Neural crest cell (in vitro differentiated cells): ENCODE data around the gene ST3GAL2. TPM values are rescaled to one million over a fixed set of nuclear protein-coding genes. Genes with fewer than 3 reads are reported as not detected.

Experiments
- DNase-seq: peaks from one replicate; pipeline ENCODE4 v3.0.0; 2021; ENCODE audit warnings: low read depth, mixed read lengths, low spot score
- H3K27ac Mint-ChIP-seq: one replicate; pipeline ENCODE4 v1.8.0; 2021; ENCODE audit warnings: mild to moderate bottlenecking, mixed read lengths; ENCODE audit not compliant: unreplicated experiment
- H3K27me3 Mint-ChIP-seq: 2 replicates; pipeline ENCODE4 v1.8.0; 2021; ENCODE audit warnings: low read depth, mild to moderate bottlenecking, mixed read lengths
- H3K36me3 Mint-ChIP-seq: 2 replicates; pipeline ENCODE4 v1.8.0; 2021; ENCODE audit warnings: low read depth, mild to moderate bottlenecking, mixed read lengths
- H3K4me1 Mint-ChIP-seq: 2 replicates; pipeline ENCODE4 v1.8.0; 2021; ENCODE audit warnings: mixed read lengths
- H3K4me3 Mint-ChIP-seq: one replicate; pipeline ENCODE4 v1.8.0; 2021; ENCODE audit warnings: mild to moderate bottlenecking, mixed read lengths
- H3K9me3 Mint-ChIP-seq: 2 replicates; pipeline ENCODE4 v1.8.0; 2021; ENCODE audit warnings: mixed read lengths
- total RNA-seq: library from RNA; stranded (reverse); gene quantifications from 2 replicates; pipeline ENCODE4 v1.2.1, GENCODE V29; 2021
- TF ChIP-seq, protein P1 (sequence below): fragments of 200-600 bp; sonication (generic); conservative IDR thresholded peaks from 2 replicates; pipeline ENCODE4 v1.5.0; 2021; ENCODE audit warnings: antibody characterized with exemption, mild to moderate bottlenecking

Gene ST3GAL2
- total RNA-seq, 1 donor from 2014 or later, result 41.8 TPM

DNA sequence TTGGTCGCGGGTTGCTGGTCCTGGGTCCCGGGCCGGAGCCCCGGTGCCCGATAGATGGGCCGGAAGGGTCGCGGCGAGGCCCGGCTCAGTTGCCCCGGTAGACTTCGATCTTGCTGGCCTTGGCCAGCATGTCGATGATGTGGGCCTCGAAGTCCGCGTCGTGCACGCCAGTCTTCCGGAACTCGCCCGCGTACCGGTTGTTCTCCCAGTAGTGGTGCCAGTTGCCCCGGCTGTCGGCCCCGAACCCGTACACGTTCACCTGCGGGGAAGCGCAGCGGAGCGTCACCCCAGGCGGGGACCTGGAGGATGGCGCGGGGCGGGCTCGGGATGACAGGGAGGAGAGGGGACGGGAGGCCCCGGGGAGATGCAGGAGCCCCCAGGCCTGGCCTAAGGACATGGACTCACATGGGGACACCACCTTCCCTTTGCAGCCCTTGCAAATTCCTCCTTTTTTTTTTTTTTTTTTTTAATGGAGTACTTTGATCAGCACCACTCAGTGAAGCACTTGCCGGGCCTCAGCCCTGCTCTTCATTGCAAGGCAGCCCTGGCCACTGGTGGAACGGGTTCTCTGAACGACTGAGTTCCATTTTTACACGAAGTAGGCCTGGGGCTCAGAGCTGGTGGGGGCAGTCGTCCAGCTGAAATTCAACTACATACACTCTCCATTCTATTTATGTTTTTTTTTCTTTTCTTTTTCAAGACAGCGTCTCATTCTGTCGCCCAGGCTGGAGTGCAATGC, 57.1 kb downstream of the ST3GAL2 start:
- DNase-seq, result no peak
- Mint-ChIP-seq H3K9me3 (no peaks in the 10 kb centered on the region), H3K4me3 (peak overlapping the region; percentile 94), H3K27me3 (peaks cover 3% of the 10 kb centered on the region), H3K27ac (peak overlapping the region; percentile 54), H3K4me1 (peaks cover 11% of the 10 kb centered on the region), H3K36me3 (peaks cover 16% of the 10 kb centered on the region)
- TF ChIP-seq, protein P1, sequence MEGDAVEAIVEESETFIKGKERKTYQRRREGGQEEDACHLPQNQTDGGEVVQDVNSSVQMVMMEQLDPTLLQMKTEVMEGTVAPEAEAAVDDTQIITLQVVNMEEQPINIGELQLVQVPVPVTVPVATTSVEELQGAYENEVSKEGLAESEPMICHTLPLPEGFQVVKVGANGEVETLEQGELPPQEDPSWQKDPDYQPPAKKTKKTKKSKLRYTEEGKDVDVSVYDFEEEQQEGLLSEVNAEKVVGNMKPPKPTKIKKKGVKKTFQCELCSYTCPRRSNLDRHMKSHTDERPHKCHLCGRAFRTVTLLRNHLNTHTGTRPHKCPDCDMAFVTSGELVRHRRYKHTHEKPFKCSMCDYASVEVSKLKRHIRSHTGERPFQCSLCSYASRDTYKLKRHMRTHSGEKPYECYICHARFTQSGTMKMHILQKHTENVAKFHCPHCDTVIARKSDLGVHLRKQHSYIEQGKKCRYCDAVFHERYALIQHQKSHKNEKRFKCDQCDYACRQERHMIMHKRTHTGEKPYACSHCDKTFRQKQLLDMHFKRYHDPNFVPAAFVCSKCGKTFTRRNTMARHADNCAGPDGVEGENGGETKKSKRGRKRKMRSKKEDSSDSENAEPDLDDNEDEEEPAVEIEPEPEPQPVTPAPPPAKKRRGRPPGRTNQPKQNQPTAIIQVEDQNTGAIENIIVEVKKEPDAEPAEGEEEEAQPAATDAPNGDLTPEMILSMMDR, result no peak

DNA sequence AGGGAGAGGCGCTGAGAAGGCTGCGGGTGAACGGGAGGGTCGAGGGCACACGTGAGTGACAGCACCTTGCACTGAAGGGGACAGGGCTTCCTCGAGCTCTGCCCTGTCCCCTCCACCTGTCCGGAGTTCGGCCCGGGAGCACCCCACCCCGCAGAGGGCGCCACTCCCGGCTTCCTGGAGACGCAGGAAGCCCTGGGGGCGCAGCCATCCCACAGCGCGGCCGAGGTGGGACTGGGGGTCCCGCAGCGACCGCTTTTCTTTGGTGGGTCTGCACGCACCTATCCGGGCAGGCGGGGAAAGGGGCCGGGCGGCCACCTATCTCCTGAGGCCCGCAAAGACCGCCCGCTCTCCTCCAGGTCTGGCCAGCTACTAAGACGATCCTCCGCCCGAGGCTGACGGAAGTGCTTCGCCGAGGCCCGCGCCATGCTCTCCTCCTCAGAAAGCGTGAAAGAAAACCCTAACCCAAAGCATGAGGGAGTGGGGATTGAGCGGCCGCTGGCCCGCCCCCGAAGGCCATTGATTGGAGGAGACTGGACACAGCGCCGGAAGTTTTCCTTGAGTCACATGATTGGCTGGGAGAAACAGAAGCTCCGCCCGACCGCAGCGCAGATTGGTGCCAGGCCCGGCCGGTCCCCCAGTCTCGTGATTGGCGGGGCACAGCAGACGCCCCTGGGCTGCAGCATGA, 57.8 kb downstream of the ST3GAL2 start:
- peak overlapping the region; percentile 94 for H3K4me3 Mint-ChIP-seq
- H3K36me3 Mint-ChIP-seq, result peaks cover 16% of the 10 kb centered on the region
- TF ChIP-seq, protein P1, result peak; percentile 54
- peak; percentile 91 for DNase-seq
- H3K4me1 Mint-ChIP-seq, result peaks cover 11% of the 10 kb centered on the region
- H3K9me3 Mint-ChIP-seq, result no peaks in the 10 kb centered on the region
- H3K27me3 Mint-ChIP-seq, result peaks cover 3% of the 10 kb centered on the region
- peak overlapping the region; percentile 62 for H3K27ac Mint-ChIP-seq

DNA sequence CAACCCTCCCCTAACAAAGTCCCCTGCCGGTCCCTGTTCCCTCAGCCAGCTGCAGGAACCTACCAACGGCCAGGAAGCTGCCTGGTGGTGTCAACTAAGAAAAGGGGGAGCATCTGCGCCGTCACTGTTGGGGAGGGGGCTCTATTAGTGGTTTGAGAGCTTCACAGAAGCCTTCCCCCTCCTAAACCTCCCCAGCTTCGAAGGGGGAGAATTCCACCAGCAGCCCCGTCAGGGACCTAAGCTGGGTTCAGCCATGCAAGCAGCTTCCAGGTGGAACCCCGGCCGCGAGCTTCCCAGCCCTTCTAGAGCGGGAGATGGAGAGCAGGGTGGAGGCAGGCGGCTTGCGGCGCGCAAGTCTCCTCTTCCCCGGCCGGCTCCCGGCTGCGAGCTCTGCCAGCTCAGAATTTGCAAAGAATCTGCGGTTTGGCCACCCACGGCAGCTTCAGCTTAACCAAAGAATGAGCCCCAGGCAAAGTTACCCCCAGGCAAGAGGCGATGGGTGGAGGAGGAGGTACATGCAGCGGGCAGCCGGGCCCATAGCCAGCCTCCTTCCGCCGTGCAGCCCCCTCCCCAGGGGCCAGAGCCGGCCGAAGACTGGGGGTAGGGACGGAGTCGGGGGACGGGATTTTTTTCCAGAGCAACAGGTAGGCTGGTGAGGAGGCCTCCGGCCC, 58.5 kb downstream of the ST3GAL2 start:
- Mint-ChIP-seq H3K27ac (peak overlapping the region; percentile 78), H3K9me3 (no peaks in the 10 kb centered on the region), H3K27me3 (peaks cover 3% of the 10 kb centered on the region), H3K36me3 (peaks cover 15% of the 10 kb centered on the region), H3K4me3 (peak overlapping the region; percentile 94), H3K4me1 (peaks cover 11% of the 10 kb centered on the region)
- TF ChIP-seq, protein P1, result no peak
- peak; percentile 48 for DNase-seq

DNA sequence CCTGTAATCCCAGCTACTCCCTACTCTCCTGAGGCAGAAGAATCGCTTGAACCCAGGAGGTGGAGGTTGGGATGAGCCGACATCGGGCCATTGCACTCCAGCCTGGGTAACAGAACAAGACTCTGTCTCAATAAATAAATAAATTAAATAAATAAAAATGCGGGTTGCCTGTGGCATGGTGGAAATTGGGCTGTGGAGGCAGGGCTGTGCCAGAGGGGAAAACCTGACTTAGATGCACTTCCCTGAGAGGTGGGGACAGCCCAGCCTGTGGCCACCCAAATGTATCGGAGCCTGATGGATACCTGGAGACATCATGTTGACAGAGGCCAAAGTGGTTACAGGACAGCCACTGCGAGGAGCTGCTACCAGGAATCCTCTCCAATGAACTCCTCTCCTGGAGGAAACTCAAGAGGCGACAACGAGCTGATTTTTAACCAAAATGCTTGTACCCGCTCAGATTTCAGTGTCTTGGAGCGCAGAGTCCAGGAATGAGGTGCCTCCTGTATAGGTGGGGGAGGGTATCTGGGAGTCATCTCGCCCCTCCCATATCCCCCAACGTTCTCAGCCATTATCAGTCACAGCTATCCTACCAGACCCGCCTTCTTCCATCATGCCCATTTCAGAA, 59.9 kb downstream of the ST3GAL2 start:
- Mint-ChIP-seq H3K36me3 (peaks cover 13% of the 10 kb centered on the region), H3K9me3 (no peaks in the 10 kb centered on the region), H3K4me1 (peaks cover 11% of the 10 kb centered on the region), H3K27ac (no peak overlapping the region), H3K27me3 (peaks cover 3% of the 10 kb centered on the region), H3K4me3 (peak overlapping the region; percentile 70)
- TF ChIP-seq, protein P1, result no peak
- DNase-seq, result no peak

DNA sequence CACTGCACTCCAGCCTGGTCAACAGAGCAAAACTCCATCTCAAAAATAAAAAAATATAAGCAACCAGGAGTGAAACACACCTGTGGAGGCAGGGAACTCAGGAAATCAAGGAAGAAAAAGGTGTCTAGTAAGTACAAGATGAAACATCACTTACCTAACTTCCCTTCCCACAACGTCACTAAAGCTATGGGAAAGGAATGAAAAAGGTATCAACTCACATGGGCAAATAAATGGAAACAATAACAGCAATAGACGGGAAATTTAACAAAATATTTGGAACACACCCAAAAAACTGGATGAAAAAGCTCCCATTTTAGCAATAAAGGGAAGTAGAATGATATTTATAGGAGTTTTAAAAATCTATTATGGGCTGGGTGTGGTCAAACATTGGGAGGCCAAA, 61.1 kb downstream of the ST3GAL2 start:
- TF ChIP-seq, protein P1, result no peak
- Mint-ChIP-seq H3K27me3 (peaks cover 3% of the 10 kb centered on the region), H3K4me3 (peak overlapping the region; percentile 64), H3K27ac (no peak overlapping the region), H3K9me3 (no peaks in the 10 kb centered on the region), H3K4me1 (peaks cover 11% of the 10 kb centered on the region), H3K36me3 (peaks cover 11% of the 10 kb centered on the region)
- DNase-seq, result no peak
